Measurements from ENCODE around the gene GALNT9.

- TF ChIP-seq CBX2 (IDR thresholded peaks at IDR 0.05; ENCODE audit: borderline replicate concordance, low read depth) (no peak), HOXA7 (CRISPR knock-in tag; IDR thresholded peaks at IDR 0.05) (no peak), CTCF (IDR thresholded peaks at IDR 0.05) (no peak), RFX5 (IDR thresholded peaks at IDR 0.05) (no peak), EHMT2 (IDR thresholded peaks at IDR 0.05; ENCODE audit: low read depth) (no peak), NR3C1 (IDR thresholded peaks at IDR 0.05) (no peak)
Observed at GRCh38 chr12:132204793-132205270, 124.6 kb downstream of the GALNT9 start.

Measured in A549 (cell line).